Astrocyte (in vitro differentiated cells and primary cell): ENCODE data around the gene ANKRD33B. TPM values are rescaled to one million over a fixed set of nuclear protein-coding genes. Genes with fewer than 3 reads are reported as not detected.

Source experiments
- DNase-seq: peaks from one replicate; pipeline ENCODE4 v3.0.0-alpha.2; 2010; ENCODE audit warnings: low read depth
- FAIRE-seq: peaks from 2 replicates; lab custom pipeline; 2011; peaks lifted over from hg19 to GRCh38; lab: Jason Lieb, UNC
- H2AFZ ChIP-seq: 2 replicates; pipeline ENCODE4 v1.6.0; 2012; ENCODE audit warnings: low read depth, low read length, inconsistent platforms
- H3K27ac ChIP-seq: 2 replicates; pipeline ENCODE4 v1.5.1; 2011; ENCODE audit warnings: low read depth, low read length, inconsistent platforms
- H3K27me3 ChIP-seq: 2 replicates; pipeline ENCODE4 v1.6.0; 2011; ENCODE audit warnings: low read length, inconsistent platforms; ENCODE audit not compliant: insufficient read depth
- H3K36me3 ChIP-seq: 2 replicates; pipeline ENCODE4 v1.5.1; 2011; ENCODE audit warnings: low read length, inconsistent platforms; ENCODE audit not compliant: insufficient read depth
- H3K4me1 ChIP-seq: 2 replicates; pipeline ENCODE4 v1.5.1; 2011; ENCODE audit warnings: low read length, inconsistent platforms; ENCODE audit not compliant: insufficient read depth
- H3K4me2 ChIP-seq: 2 replicates; pipeline ENCODE4 v1.6.0; 2012; ENCODE audit warnings: low read length, inconsistent platforms
- H3K4me3 ChIP-seq: 2 replicates; pipeline ENCODE4 v1.5.1; 2011; ENCODE audit warnings: low read depth, mild to moderate bottlenecking, low read length, inconsistent platforms; ENCODE audit not compliant: insufficient read depth
- H3K79me2 ChIP-seq: 2 replicates; pipeline ENCODE4 v1.6.0; 2012; ENCODE audit warnings: mild to moderate bottlenecking, low read length, inconsistent platforms; ENCODE audit not compliant: insufficient read depth
- H3K9ac ChIP-seq: 2 replicates; pipeline ENCODE4 v1.6.0; 2012; ENCODE audit warnings: mild to moderate bottlenecking, low read length, inconsistent platforms
- H3K9me3 ChIP-seq: 2 replicates; pipeline ENCODE4 v1.5.1; 2012; ENCODE audit warnings: low read depth, mild to moderate bottlenecking, low read length, inconsistent platforms; ENCODE audit not compliant: insufficient read depth
- H4K20me1 ChIP-seq: 2 replicates; pipeline ENCODE4 v1.6.0; 2012; ENCODE audit warnings: low read length, inconsistent platforms; ENCODE audit not compliant: insufficient read depth
- H3K27ac Mint-ChIP-seq: one replicate; pipeline ENCODE4 v1.8.0; 2021; ENCODE audit warnings: mild to moderate bottlenecking, mixed read lengths; ENCODE audit not compliant: unreplicated experiment
- H3K27me3 Mint-ChIP-seq: one replicate; pipeline ENCODE4 v1.8.0; 2021; ENCODE audit warnings: low read depth, mixed read lengths; ENCODE audit not compliant: unreplicated experiment
- H3K36me3 Mint-ChIP-seq: one replicate; pipeline ENCODE4 v1.8.0; 2021; ENCODE audit warnings: low read depth, mixed read lengths; ENCODE audit not compliant: unreplicated experiment
- H3K4me1 Mint-ChIP-seq: one replicate; pipeline ENCODE4 v1.8.0; 2021; ENCODE audit warnings: low read depth, mixed read lengths; ENCODE audit not compliant: unreplicated experiment
- H3K4me3 Mint-ChIP-seq: one replicate; pipeline ENCODE4 v1.8.0; 2021; ENCODE audit warnings: mild to moderate bottlenecking, moderate library complexity, mixed read lengths; ENCODE audit not compliant: unreplicated experiment
- H3K9me3 Mint-ChIP-seq: one replicate; pipeline ENCODE4 v1.8.0; 2021; ENCODE audit warnings: mild to moderate bottlenecking, mixed read lengths; ENCODE audit not compliant: unreplicated experiment
- CTCF ChIP-seq: IDR thresholded peaks from 2 replicates; pipeline ENCODE4 v1.5.1; 2011; ENCODE audit warnings: low read depth, mild to moderate bottlenecking, inconsistent platforms, low read length, moderate library complexity; ENCODE audit not compliant: insufficient read depth
- EZH2 ChIP-seq: IDR thresholded peaks from 2 replicates; pipeline ENCODE4 v1.6.1; 2012; ENCODE audit warnings: mild to moderate bottlenecking, low read length, inconsistent platforms; ENCODE audit not compliant: insufficient read depth
- total RNA-seq: library from RNA; stranded (reverse); gene quantifications from 2 replicates; pipeline ENCODE4 v1.2.1, GENCODE V29; 2021

ANKRD33B gene
- total RNA-seq, 1 donor from 2014 or later = 22.7 TPM

GRCh38 chr5:10688651-10689171 lies 124.8 kb downstream of the ANKRD33B start:
- DNase-seq (no peak), FAIRE-seq (no peak)
- Histone ChIP-seq H3K4me2 (no peak overlapping the region), H3K4me1 (peaks cover 44% of the 10 kb centered on the region), H3K27me3 (no peaks in the 10 kb centered on the region), H4K20me1 (peaks cover 8% of the 10 kb centered on the region), H3K36me3 (peaks cover 6% of the 10 kb centered on the region), H3K27ac (no peak overlapping the region), H2AFZ (no peak overlapping the region), H3K79me2 (peaks cover 36% of the 10 kb centered on the region), H3K9ac (no peak overlapping the region), H3K4me3 (no peak overlapping the region), H3K9me3 (no peaks in the 10 kb centered on the region)
- Mint-ChIP-seq H3K27ac (peak overlapping the region; percentile 89), H3K4me1 (peaks cover 46% of the 10 kb centered on the region), H3K36me3 (peaks cover 32% of the 10 kb centered on the region), H3K4me3 (peak overlapping the region; percentile 47), H3K27me3 (no peaks in the 10 kb centered on the region), H3K9me3 (peaks cover 10% of the 10 kb centered on the region)
- TF ChIP-seq EZH2 (no peak), CTCF (no peak)

- H3K36me3 Mint-ChIP-seq = peaks cover 34% of the 10 kb centered on the region
- peak overlapping the region; percentile 89 for H3K27ac Mint-ChIP-seq
- peaks cover 53% of the 10 kb centered on the region for H3K4me1 Mint-ChIP-seq
- Histone ChIP-seq H3K9me3 (no peaks in the 10 kb centered on the region), H4K20me1 (peaks cover 10% of the 10 kb centered on the region), H2AFZ (no peak overlapping the region), H3K36me3 (peaks cover 4% of the 10 kb centered on the region), H3K4me2 (no peak overlapping the region), H3K27me3 (no peaks in the 10 kb centered on the region), H3K27ac (peak overlapping the region; percentile 93), H3K4me3 (no peak overlapping the region), H3K9ac (peak overlapping the region; percentile 25), H3K4me1 (peaks cover 44% of the 10 kb centered on the region), H3K79me2 (peaks cover 44% of the 10 kb centered on the region)
- peaks cover 10% of the 10 kb centered on the region for H3K9me3 Mint-ChIP-seq
- H3K27me3 Mint-ChIP-seq = no peaks in the 10 kb centered on the region
- DNase-seq = peak; percentile 53
- peak overlapping the region; percentile 47 for H3K4me3 Mint-ChIP-seq
- TF ChIP-seq CTCF (peak; percentile 31), EZH2 (no peak)
- FAIRE-seq = no peak
These were observed 125.7 kb downstream of the ANKRD33B start for GRCh38 chr5:10689391-10690081.
